Pancreas (tissue), 10 donors: Measurements from ENCODE around the gene SOX5. TPM values are rescaled to one million over a fixed set of nuclear protein-coding genes. Genes with fewer than 3 reads are reported as not detected.

Source experiments
- ATAC-seq, 4 donors: fragments of 200-7000 bp; cut with Tn5 transposase; one replicate each; pipeline versions ENCODE4 v1.8.0 to v1.9.1; 2020; ENCODE audit warnings: mild to moderate bottlenecking in 4 of 4, moderate library complexity in 4 of 4
- DNase-seq, 6 donors: peaks; one replicate each; pipeline ENCODE4 v3.0.0-alpha.2; 2020
- FAIRE-seq: peaks from 2 replicates; lab custom pipeline; 2012; peaks lifted over from hg19 to GRCh38; lab: Jason Lieb, UNC
- H3K27ac ChIP-seq, 4 donors: fragments of 200-600 bp; sonication (generic); 1 replicate in 3 of 4; 2 replicates in 1 of 4; pipeline versions ENCODE4 v1.5.0 to v1.8.0; 2020
- H3K27me3 ChIP-seq, 4 donors: fragments of 200-600 bp; one replicate each; pipeline ENCODE4 v1.8.0; 2021
- H3K36me3 ChIP-seq, 3 donors: fragments of 200-600 bp; sonication (generic) in 1 of 3; one replicate each; pipeline versions ENCODE4 v1.5.0 to v1.8.0; 2020 to 2021
- H3K4me1 ChIP-seq, 3 donors: fragments of 200-600 bp; one replicate each; pipeline ENCODE4 v1.8.0; 2021
- H3K4me3 ChIP-seq, 4 donors: fragments of 200-600 bp; sonication (generic) in 2 of 4; one replicate each; pipeline versions ENCODE4 v1.5.0 to v1.8.0; 2020 to 2021
- H3K9me3 ChIP-seq, 4 donors: fragments of 200-600 bp; one replicate each; pipeline ENCODE4 v1.8.0; 2021
- WGBS, 2 donors: extraction: QIAGEN DNeasy Blood & Tissue Kit; methylation state at CpG; one replicate each; pipeline ENCODE4 v1.1.7; 2013; 5-methylcytosine and 5-hydroxymethylcytosine counted together
- intact Hi-C, 3 donors: fragments of 100-400 bp; cut with DNase I; formaldehyde crosslinking; loops; one replicate each; pipeline versions ENCODE4 v1.11.1 to v1.14.2; 2022
- polyA plus RNA-seq, 2 donors: library from polyadenylated mRNA; stranded (reverse); fragments of 200-250 nt; gene quantifications; one replicate each; pipeline ENCODE4 v1.2.3, GENCODE V29; 2013
- total RNA-seq, 6 donors: library from RNA; stranded (reverse); fragmentation: NEBNext Ultra II Directional in 4 of 6; extraction: Animal tissue kit (Norgen Biotek cat#: 25700) in 4 of 6; gene quantifications; one replicate each; pipeline versions ENCODE4 v1.2.1 to v1.2.4, GENCODE V29; 2021 to 2023
- TF ChIP-seq, protein P1 (sequence below), 4 donors: fragments of 200-600 bp; sonication (generic) in 3 of 4; IDR thresholded peaks; one replicate each; pipeline versions ENCODE4 v1.5.0 to v1.8.0; 2021; ENCODE audit warnings: antibody characterized with exemption in 4 of 4
- donor health status: healthy with polysubstance abuse.
- donor health status: DM: no; HTN: no; CAD: no; lungs with moderate emphysema.
- donor health status: DM: no; HTN: no; CAD: no.
- donor health status: control.
- donor health status: control.
- donor health status: Bipolar disorder and iron deficiency.
- donor health status: DM: yes; HTN: yes; CAD: no.
- donor health status: DM: no; HTN: no; CAD: no.
- donor health status: DM: no; HTN: no; CAD: no.
- donor health status: DM: yes; HTN: yes; CAD: no.

The SOX5 gene
- total and polyA plus RNA-seq, 8 donors: 0.47 to 2.5 (median 1.6) TPM

DNA sequence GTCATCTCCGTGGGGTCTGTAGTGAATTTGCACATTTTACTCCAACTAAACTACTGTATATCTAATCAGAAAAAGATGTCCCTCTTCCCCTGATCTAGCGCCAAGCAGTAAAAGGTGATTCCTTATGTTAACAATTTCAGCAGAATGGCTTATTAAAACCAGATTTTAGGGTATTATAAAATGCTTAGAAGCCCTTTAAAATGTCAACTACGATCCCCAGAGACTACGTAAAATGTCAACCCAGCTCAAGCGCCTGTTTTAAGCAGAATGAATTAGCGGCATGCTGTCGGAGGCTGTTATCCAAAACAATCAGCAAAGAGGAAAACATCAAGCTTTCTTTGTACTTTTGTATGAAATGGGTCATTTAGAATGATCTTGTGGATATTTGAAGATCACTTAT lies 408.9 kb downstream of the SOX5 start:
- Histone ChIP-seq H3K36me3 (no peaks in the 10 kb centered on the region), H3K4me3 (no peak overlapping the region), H3K27me3 (no peaks in the 10 kb centered on the region), H3K4me1 (no peaks in the 10 kb centered on the region), H3K27ac (no peak overlapping the region), H3K9me3 (no peaks in the 10 kb centered on the region)
- DNase-seq (no peak), ATAC-seq (no peak), FAIRE-seq (no peak)
- 74 to 78% methylated on average over 7 of the region's 7 CpGs for WGBS, 2 donors
- TF ChIP-seq, protein P1, sequence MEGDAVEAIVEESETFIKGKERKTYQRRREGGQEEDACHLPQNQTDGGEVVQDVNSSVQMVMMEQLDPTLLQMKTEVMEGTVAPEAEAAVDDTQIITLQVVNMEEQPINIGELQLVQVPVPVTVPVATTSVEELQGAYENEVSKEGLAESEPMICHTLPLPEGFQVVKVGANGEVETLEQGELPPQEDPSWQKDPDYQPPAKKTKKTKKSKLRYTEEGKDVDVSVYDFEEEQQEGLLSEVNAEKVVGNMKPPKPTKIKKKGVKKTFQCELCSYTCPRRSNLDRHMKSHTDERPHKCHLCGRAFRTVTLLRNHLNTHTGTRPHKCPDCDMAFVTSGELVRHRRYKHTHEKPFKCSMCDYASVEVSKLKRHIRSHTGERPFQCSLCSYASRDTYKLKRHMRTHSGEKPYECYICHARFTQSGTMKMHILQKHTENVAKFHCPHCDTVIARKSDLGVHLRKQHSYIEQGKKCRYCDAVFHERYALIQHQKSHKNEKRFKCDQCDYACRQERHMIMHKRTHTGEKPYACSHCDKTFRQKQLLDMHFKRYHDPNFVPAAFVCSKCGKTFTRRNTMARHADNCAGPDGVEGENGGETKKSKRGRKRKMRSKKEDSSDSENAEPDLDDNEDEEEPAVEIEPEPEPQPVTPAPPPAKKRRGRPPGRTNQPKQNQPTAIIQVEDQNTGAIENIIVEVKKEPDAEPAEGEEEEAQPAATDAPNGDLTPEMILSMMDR (IDR thresholded peaks at IDR 0.05): no peak
- intact Hi-C loops: no loop called here

DNA sequence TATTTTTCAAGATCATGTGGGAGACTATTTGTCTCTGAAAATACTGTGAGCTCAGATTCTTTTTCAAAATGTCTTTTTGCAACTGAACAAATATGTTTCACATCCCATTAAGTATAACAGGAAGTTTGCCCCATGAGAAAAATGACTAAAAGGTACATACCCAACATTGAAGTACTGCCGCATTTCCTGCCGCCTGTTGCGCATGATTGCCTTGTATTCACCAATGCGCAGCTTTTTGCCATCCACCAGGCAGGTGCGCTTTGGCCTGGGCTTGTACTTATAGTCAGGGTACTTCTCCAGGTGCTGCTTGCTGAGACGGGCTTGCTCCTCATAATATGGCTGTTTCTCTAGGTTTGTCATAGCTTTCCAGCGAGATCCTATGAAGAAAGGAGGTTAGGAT lies 413.2 kb downstream of the SOX5 start:
- intact Hi-C loops: no loop called here
- H3K4me1 ChIP-seq: no peaks in the 10 kb centered on the region
- H3K9me3 ChIP-seq: no peaks in the 10 kb centered on the region
- ATAC-seq (peak in 2 of 4 donors; percentile 51 to 79), FAIRE-seq (no peak), DNase-seq (no peak)
- no peak overlapping the region for H3K27ac ChIP-seq
- TF ChIP-seq, protein P1 (IDR thresholded peaks at IDR 0.05): no peak
- WGBS, 2 donors: 83 to 84% methylated on average over 7 of the region's 7 CpGs
- no peaks in the 10 kb centered on the region for H3K27me3 ChIP-seq
- no peaks in the 10 kb centered on the region for H3K36me3 ChIP-seq
- no peak overlapping the region for H3K4me3 ChIP-seq

DNA sequence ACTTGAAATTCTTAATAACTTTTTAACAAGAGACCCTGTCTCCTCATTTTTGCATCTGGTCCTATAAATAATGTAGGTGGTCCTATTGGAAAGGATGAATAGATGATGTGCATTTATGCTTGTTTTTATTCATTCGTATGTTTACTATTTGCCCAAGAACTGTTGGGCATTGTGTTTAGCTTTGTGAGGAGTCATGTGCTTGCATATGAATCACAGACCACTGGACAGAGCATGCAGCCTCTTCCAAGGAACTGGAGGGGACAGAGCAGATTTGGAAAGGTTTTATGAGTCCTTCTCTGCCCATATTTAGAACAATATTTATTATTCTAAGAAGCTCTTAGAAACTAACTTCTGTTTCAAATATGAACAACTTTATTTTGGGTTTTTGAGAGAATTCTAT lies 414.0 kb downstream of the SOX5 start:
- Histone ChIP-seq H3K4me1 (no peaks in the 10 kb centered on the region), H3K27me3 (no peaks in the 10 kb centered on the region), H3K9me3 (no peaks in the 10 kb centered on the region), H3K27ac (no peak overlapping the region), H3K36me3 (no peaks in the 10 kb centered on the region), H3K4me3 (no peak overlapping the region)
- no peak for ATAC-seq
- intact Hi-C loops: no loop called here
- whole genome bisulfite sequencing, 2 donors: 63 to 93% methylated on average over 1 of the region's 1 CpG
- no peak for DNase-seq
- FAIRE-seq: no peak
- TF ChIP-seq, protein P1 (IDR thresholded peaks at IDR 0.05): no peak

DNA sequence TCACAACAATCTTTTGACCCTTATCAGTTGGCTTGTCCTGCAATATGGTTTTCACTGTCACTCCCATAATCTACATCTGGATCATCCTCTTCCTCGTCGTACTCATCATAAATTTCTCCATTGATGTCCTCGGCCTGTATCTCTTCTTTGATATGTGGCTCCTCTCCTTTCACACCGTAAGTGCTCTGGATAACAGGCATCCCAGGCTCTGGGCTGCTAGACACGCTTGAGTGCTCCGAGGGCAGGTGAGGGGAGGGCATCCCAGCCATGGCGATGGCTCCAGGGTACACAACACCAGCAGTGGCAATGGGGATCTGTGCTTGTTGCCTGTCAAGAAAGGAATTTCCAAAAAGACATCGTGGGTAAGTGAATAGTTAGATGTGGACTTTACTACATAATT lies 415.3 kb downstream of the SOX5 start:
- no peak for DNase-seq
- Histone ChIP-seq H3K4me1 (no peaks in the 10 kb centered on the region), H3K27me3 (no peaks in the 10 kb centered on the region), H3K9me3 (no peaks in the 10 kb centered on the region), H3K36me3 (no peaks in the 10 kb centered on the region), H3K4me3 (no peak overlapping the region), H3K27ac (no peak overlapping the region)
- ATAC-seq: no peak
- 81 to 91% methylated on average over 8 of the region's 8 CpGs for WGBS, 2 donors
- intact Hi-C loops: no loop called here
- FAIRE-seq: no peak
- TF ChIP-seq, protein P1 (IDR thresholded peaks at IDR 0.05): no peak

DNA sequence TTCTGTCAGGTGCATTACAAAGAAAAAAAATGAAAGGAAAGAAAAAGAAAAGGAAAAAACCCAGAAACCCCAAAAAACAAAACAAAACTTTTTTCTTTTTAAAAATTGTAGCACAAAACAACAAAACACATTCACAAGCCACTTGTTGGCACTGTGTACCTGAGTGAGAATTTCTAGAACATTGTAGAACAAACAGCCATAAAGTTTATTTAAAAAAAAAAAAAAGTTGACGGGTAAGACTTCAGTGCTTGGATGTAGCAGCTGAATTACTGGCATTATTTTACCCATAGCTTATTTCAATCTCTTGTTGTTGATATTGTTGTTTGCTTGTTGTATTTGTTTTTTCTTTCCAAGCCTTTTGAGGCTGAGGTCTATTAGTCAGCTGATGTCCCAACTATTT lies 415.8 kb downstream of the SOX5 start:
- 85 to 87% methylated on average over 1 of the region's 1 CpG for WGBS, 2 donors
- intact Hi-C loops: no loop called here
- no peaks in the 10 kb centered on the region for H3K36me3 ChIP-seq
- TF ChIP-seq, protein P1 (IDR thresholded peaks at IDR 0.05): no peak
- ATAC-seq: no peak
- no peak for DNase-seq
- no peaks in the 10 kb centered on the region for H3K9me3 ChIP-seq
- H3K27ac ChIP-seq: no peak overlapping the region
- no peak overlapping the region for H3K4me3 ChIP-seq
- FAIRE-seq: no peak
- H3K4me1 ChIP-seq: no peaks in the 10 kb centered on the region
- H3K27me3 ChIP-seq: no peaks in the 10 kb centered on the region
